Neuronal stem cell (in vitro differentiated cells): ENCODE data around the gene HECW1.

Experiments used
- DNase-seq: peaks from one replicate; pipeline ENCODE4 v3.0.0-alpha.2; 2013; ENCODE audit warnings: low spot score
- H2AFZ ChIP-seq: one replicate; pipeline ENCODE4 v1.6.1; 2013; ENCODE audit warnings: mild to moderate bottlenecking, low read length, inconsistent platforms
- H2AK5ac ChIP-seq: 2 replicates; pipeline ENCODE4 v1.6.1; 2013; ENCODE audit warnings: low read depth, mild to moderate bottlenecking, inconsistent platforms, low read length, moderate library complexity, mixed read lengths
- H2BK120ac ChIP-seq: 2 replicates; pipeline ENCODE4 v1.6.1; 2013; ENCODE audit warnings: low read depth, mild to moderate bottlenecking, inconsistent platforms, low read length, moderate library complexity, mixed read lengths
- H2BK12ac ChIP-seq: one replicate; pipeline ENCODE4 v1.6.1; 2013; ENCODE audit warnings: low read length, inconsistent platforms
- H2BK15ac ChIP-seq: 2 replicates; pipeline ENCODE4 v1.6.1; 2013; ENCODE audit warnings: mild to moderate bottlenecking, low read length, inconsistent platforms, mixed read lengths
- H2BK5ac ChIP-seq: one replicate; pipeline ENCODE4 v1.6.1; 2013; ENCODE audit warnings: inconsistent platforms, mild to moderate bottlenecking, low read length, moderate library complexity
- H3K14ac ChIP-seq: one replicate; pipeline ENCODE4 v1.6.1; 2013; ENCODE audit warnings: low read length, inconsistent platforms
- H3K18ac ChIP-seq: 2 replicates; pipeline ENCODE4 v1.6.1; 2013; ENCODE audit warnings: low read length, inconsistent platforms
- H3K23ac ChIP-seq: 2 replicates; pipeline ENCODE4 v1.6.1; 2013; ENCODE audit warnings: low read depth, mild to moderate bottlenecking, mixed read lengths, low read length, inconsistent platforms; ENCODE audit not compliant: poor library complexity
- H3K27ac ChIP-seq: replicated peaks from 3 replicates; pipeline ENCODE4 v1.5.1; 2013; ENCODE audit warnings: low read length, inconsistent platforms
- H3K27me3 ChIP-seq, 3 experiments: 2 replicates each; pipeline ENCODE4 v1.6.1; 2013; ENCODE audit warnings: low read length in 3 of 3, mild to moderate bottlenecking in 2 of 3, inconsistent platforms in 1 of 3, low read depth in 1 of 3, mixed read lengths in 1 of 3, moderate library complexity in 1 of 3; ENCODE audit not compliant: control insufficient read depth in 3 of 3, insufficient read depth in 3 of 3
- H3K36me3 ChIP-seq, 2 donors: replicated peaks in 1 of 2; 2 replicates each; pipeline ENCODE4 v1.6.1; 2013; ENCODE audit warnings: low read length in 2 of 2; ENCODE audit not compliant: control insufficient read depth in 2 of 2, insufficient read depth in 2 of 2
- H3K4ac ChIP-seq: 2 replicates; pipeline ENCODE4 v1.6.1; 2013; ENCODE audit warnings: inconsistent platforms, mild to moderate bottlenecking, low read length, moderate library complexity
- H3K4me1 ChIP-seq, 2 donors: 1 replicate in 1 of 2; 2 replicates in 1 of 2; pipeline ENCODE4 v1.6.1; 2013; ENCODE audit warnings: low read length in 2 of 2, low read depth in 1 of 2; ENCODE audit not compliant: control insufficient read depth in 2 of 2, insufficient read depth in 1 of 2
- H3K4me2 ChIP-seq: one replicate; pipeline ENCODE4 v1.6.1; 2013; ENCODE audit warnings: mild to moderate bottlenecking, low read length, inconsistent platforms; ENCODE audit not compliant: insufficient read depth, poor library complexity, severe bottlenecking
- H3K4me3 ChIP-seq, 2 donors: 2 replicates each; pipeline ENCODE4 v1.5.1; 2013; ENCODE audit warnings: low read length in 2 of 2, mild to moderate bottlenecking in 2 of 2, inconsistent platforms in 1 of 2, moderate library complexity in 1 of 2
- H3K79me1 ChIP-seq: one replicate; pipeline ENCODE4 v1.6.1; 2013; ENCODE audit warnings: low read depth, mild to moderate bottlenecking, inconsistent platforms, low read length, moderate library complexity
- H3K9ac ChIP-seq: one replicate; pipeline ENCODE4 v1.6.1; 2013; ENCODE audit warnings: mild to moderate bottlenecking, low read depth, low read length, inconsistent platforms; ENCODE audit not compliant: poor library complexity
- H3K9me3 ChIP-seq, 2 donors: replicated peaks in 1 of 2; 2 replicates each; pipeline versions ENCODE3 to v1.6.1; 2013; ENCODE audit warnings: low read length in 2 of 2, mild to moderate bottlenecking in 2 of 2, inconsistent platforms in 1 of 2, low read depth in 1 of 2, mixed read lengths in 1 of 2, moderate library complexity in 1 of 2; ENCODE audit not compliant: control insufficient read depth in 2 of 2, insufficient read depth in 1 of 2
- H4K8ac ChIP-seq: one replicate; pipeline ENCODE4 v1.6.1; 2013; ENCODE audit warnings: low read depth, mild to moderate bottlenecking, inconsistent platforms, low read length, moderate library complexity
- H4K91ac ChIP-seq: one replicate; pipeline ENCODE4 v1.6.1; 2013; ENCODE audit warnings: low read length, low read depth, mild to moderate bottlenecking, inconsistent platforms; ENCODE audit not compliant: poor library complexity
- WGBS, 2 donors: extraction: QIAGEN DNeasy Blood & Tissue Kit; methylation state at CpG; one replicate each; pipeline ENCODE4 v1.1.7; 2013; ENCODE audit warnings: missing lambda C conversion rate in 2 of 2, mixed read lengths in 1 of 2; ENCODE audit not compliant: insufficient read length in 2 of 2, insufficient replicate concordance in 1 of 2; ENCODE audit errors: extremely low coverage in 2 of 2; 5-methylcytosine and 5-hydroxymethylcytosine counted together

HECW1 gene

GRCh38 chr7:43298617-43299016 lies 186.2 kb downstream of the HECW1 start:
- H2BK12ac ChIP-seq, result no peak overlapping the region
- H3K23ac ChIP-seq, result no peak overlapping the region
- WGBS, 2 donors, result no CpG with 5 or more reads among the region's 8 CpGs

GRCh38 chr7:43300121-43300520 lies 187.7 kb downstream of the HECW1 start:
- Histone ChIP-seq H3K23ac (no peak overlapping the region), H3K4ac (no peak overlapping the region), H2BK120ac (no peak overlapping the region), H3K27ac (no peak overlapping the region), H3K4me1 (peaks cover 11 to 16% of the 10 kb centered on the region in 2 donors), H3K14ac (no peak overlapping the region), H2AK5ac (no peak overlapping the region), H2BK5ac (no peak overlapping the region), H4K8ac (no peak overlapping the region), H3K79me1 (no peaks in the 10 kb centered on the region), H3K18ac (no peak overlapping the region), H4K91ac (no peak overlapping the region), H3K9me3 (no peaks in the 10 kb centered on the region), H3K27me3 (peaks cover 0 to 8% (median 0%) of the 10 kb centered on the region in 3 experiments), H2AFZ (no peak overlapping the region), H2BK15ac (no peak overlapping the region), H2BK12ac (no peak overlapping the region), H3K9ac (no peak overlapping the region), H3K4me3 (no peak overlapping the region), H3K4me2 (no peak overlapping the region), H3K36me3 (no peaks in the 10 kb centered on the region)
- WGBS, 2 donors, result no CpG with 5 or more reads among the region's 3 CpGs
- no peak for DNase-seq

More at GRCh38 chr7:43298617-43299016, 186.2 kb downstream of the HECW1 start:
- Histone ChIP-seq H3K4ac (no peak overlapping the region), H4K91ac (no peak overlapping the region), H4K8ac (no peak overlapping the region), H3K4me3 (no peak overlapping the region), H2AK5ac (no peak overlapping the region), H2AFZ (no peak overlapping the region), H3K4me1 (peaks cover 11 to 22% of the 10 kb centered on the region in 2 donors), H2BK120ac (no peak overlapping the region), H3K18ac (no peak overlapping the region), H3K27me3 (peaks cover 0 to 8% (median 0%) of the 10 kb centered on the region in 3 experiments), H3K36me3 (no peaks in the 10 kb centered on the region), H3K9ac (no peak overlapping the region), H2BK15ac (no peak overlapping the region), H3K4me2 (no peak overlapping the region), H3K27ac (no peak overlapping the region), H3K14ac (no peak overlapping the region), H3K9me3 (no peaks in the 10 kb centered on the region), H2BK5ac (no peak overlapping the region), H3K79me1 (no peaks in the 10 kb centered on the region)
- DNase-seq, result no peak

GRCh38 chr7:43302211-43302711 lies 189.8 kb downstream of the HECW1 start:
- Histone ChIP-seq H4K91ac (no peak overlapping the region), H3K14ac (no peak overlapping the region), H2AFZ (peak overlapping the region; percentile 76), H3K18ac (peak overlapping the region; percentile 57), H2AK5ac (no peak overlapping the region), H3K4me1 (peaks cover 7 to 12% of the 10 kb centered on the region in 2 donors), H2BK120ac (no peak overlapping the region), H3K4me2 (no peak overlapping the region), H3K4me3 (no peak overlapping the region), H3K36me3 (no peaks in the 10 kb centered on the region), H4K8ac (no peak overlapping the region), H3K23ac (no peak overlapping the region), H3K4ac (no peak overlapping the region), H2BK15ac (no peak overlapping the region), H3K9me3 (no peaks in the 10 kb centered on the region), H3K27ac (no peak overlapping the region), H3K9ac (no peak overlapping the region), H2BK12ac (peak overlapping the region; percentile 2), H3K27me3 (peaks cover 0 to 8% (median 0%) of the 10 kb centered on the region in 3 experiments), H2BK5ac (no peak overlapping the region), H3K79me1 (no peaks in the 10 kb centered on the region)
- DNase-seq, result no peak
- no CpG with 5 or more reads among the region's 10 CpGs for WGBS, 2 donors

GRCh38 chr7:43302773-43303460 lies 190.5 kb downstream of the HECW1 start:
- Histone ChIP-seq H3K27ac (no peak overlapping the region), H4K91ac (no peak overlapping the region), H3K79me1 (no peaks in the 10 kb centered on the region), H2BK120ac (no peak overlapping the region), H2BK5ac (no peak overlapping the region), H2BK15ac (no peak overlapping the region), H3K36me3 (no peaks in the 10 kb centered on the region), H3K14ac (no peak overlapping the region), H3K27me3 (peaks cover 0 to 8% (median 0%) of the 10 kb centered on the region in 3 experiments), H3K4me1 (peaks cover 7 to 12% of the 10 kb centered on the region in 2 donors), H2AFZ (peak overlapping the region; percentile 76), H2AK5ac (no peak overlapping the region), H3K9me3 (no peaks in the 10 kb centered on the region), H3K9ac (no peak overlapping the region), H3K23ac (no peak overlapping the region), H4K8ac (no peak overlapping the region), H3K4ac (no peak overlapping the region), H3K4me3 (no peak overlapping the region), H2BK12ac (no peak overlapping the region), H3K18ac (peak overlapping the region; percentile 57), H3K4me2 (no peak overlapping the region)
- no CpG with 5 or more reads among the region's 11 CpGs for WGBS, 2 donors
- DNase-seq, result no peak
